ENCODE data around the gene RPP40.

- TF ChIP-seq, protein P1, sequence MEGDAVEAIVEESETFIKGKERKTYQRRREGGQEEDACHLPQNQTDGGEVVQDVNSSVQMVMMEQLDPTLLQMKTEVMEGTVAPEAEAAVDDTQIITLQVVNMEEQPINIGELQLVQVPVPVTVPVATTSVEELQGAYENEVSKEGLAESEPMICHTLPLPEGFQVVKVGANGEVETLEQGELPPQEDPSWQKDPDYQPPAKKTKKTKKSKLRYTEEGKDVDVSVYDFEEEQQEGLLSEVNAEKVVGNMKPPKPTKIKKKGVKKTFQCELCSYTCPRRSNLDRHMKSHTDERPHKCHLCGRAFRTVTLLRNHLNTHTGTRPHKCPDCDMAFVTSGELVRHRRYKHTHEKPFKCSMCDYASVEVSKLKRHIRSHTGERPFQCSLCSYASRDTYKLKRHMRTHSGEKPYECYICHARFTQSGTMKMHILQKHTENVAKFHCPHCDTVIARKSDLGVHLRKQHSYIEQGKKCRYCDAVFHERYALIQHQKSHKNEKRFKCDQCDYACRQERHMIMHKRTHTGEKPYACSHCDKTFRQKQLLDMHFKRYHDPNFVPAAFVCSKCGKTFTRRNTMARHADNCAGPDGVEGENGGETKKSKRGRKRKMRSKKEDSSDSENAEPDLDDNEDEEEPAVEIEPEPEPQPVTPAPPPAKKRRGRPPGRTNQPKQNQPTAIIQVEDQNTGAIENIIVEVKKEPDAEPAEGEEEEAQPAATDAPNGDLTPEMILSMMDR (IDR thresholded peaks at IDR 0.05 in 4 of 5, conservative IDR thresholded peaks at IDR 0.05 in 1 of 5), result no peak
- TF ChIP-seq POLR2A (IDR thresholded peaks at IDR 0.05), result no peak
Observed at GRCh38 chr6:4947716-4948115, 56.1 kb downstream of the RPP40 start.

All from gastrocnemius medialis (tissue), 4 donors.